Measurements from ENCODE around the gene CFAP90.

Gene CFAP90

GRCh38 chr5:7789567-7789966, 61.4 kb downstream of the CFAP90 start:
- no peak for TF ChIP-seq CTCF (conservative IDR thresholded peaks at IDR 0.05; ENCODE audit: low read depth, low read length)

GRCh38 chr5:7787770-7788169, 63.2 kb downstream of the CFAP90 start:
- Histone ChIP-seq H3K4me3 (IDR thresholded peaks at IDR 0.05; ENCODE audit: insufficient read depth, low read depth, low read length) (no peak overlapping the region), H4K20me1 (ENCODE audit: insufficient read depth) (no peaks in the 10 kb centered on the region), H3K9ac (no peak overlapping the region), H3K27ac (no peak overlapping the region), H2AFZ (ENCODE audit: low read depth) (no peak overlapping the region), H3K27me3 (ENCODE audit: insufficient read depth, low read depth) (no peaks in the 10 kb centered on the region), H3K79me2 (ENCODE audit: insufficient read depth, low read depth) (no peaks in the 10 kb centered on the region), H3K4me1 (ENCODE audit: low read depth, poor library complexity, severe bottlenecking) (no peaks in the 10 kb centered on the region), H3K4me2 (no peak overlapping the region), H3K36me3 (ENCODE audit: insufficient read depth) (no peaks in the 10 kb centered on the region)
- no peak for TF ChIP-seq CTCF (conservative IDR thresholded peaks at IDR 0.05; ENCODE audit: low read depth, low read length)

More at GRCh38 chr5:7789567-7789966, 61.4 kb downstream of the CFAP90 start:
- H3K4me3 ChIP-seq (IDR thresholded peaks at IDR 0.05; ENCODE audit: insufficient read depth, low read depth, low read length), result no peak overlapping the region
- no peaks in the 10 kb centered on the region for H4K20me1 ChIP-seq (ENCODE audit: insufficient read depth)
- H3K4me2 ChIP-seq, result no peak overlapping the region
- H3K79me2 ChIP-seq (ENCODE audit: insufficient read depth, low read depth), result no peaks in the 10 kb centered on the region
- H3K9ac ChIP-seq, result no peak overlapping the region
- H2AFZ ChIP-seq (ENCODE audit: low read depth), result no peak overlapping the region
- H3K36me3 ChIP-seq (ENCODE audit: insufficient read depth), result no peaks in the 10 kb centered on the region
- no peaks in the 10 kb centered on the region for H3K27me3 ChIP-seq (ENCODE audit: insufficient read depth, low read depth)
- H3K4me1 ChIP-seq (ENCODE audit: low read depth, poor library complexity, severe bottlenecking), result peaks cover 5% of the 10 kb centered on the region
- H3K27ac ChIP-seq, result no peak overlapping the region

- Histone ChIP-seq H3K79me2 (ENCODE audit: insufficient read depth, low read depth) (no peaks in the 10 kb centered on the region), H3K9ac (no peak overlapping the region), H3K36me3 (ENCODE audit: insufficient read depth) (no peaks in the 10 kb centered on the region), H3K27me3 (ENCODE audit: insufficient read depth, low read depth) (no peaks in the 10 kb centered on the region), H2AFZ (ENCODE audit: low read depth) (no peak overlapping the region), H3K4me3 (IDR thresholded peaks at IDR 0.05; ENCODE audit: insufficient read depth, low read depth, low read length) (no peak overlapping the region), H4K20me1 (ENCODE audit: insufficient read depth) (no peaks in the 10 kb centered on the region), H3K4me1 (ENCODE audit: low read depth, poor library complexity, severe bottlenecking) (peaks cover 4% of the 10 kb centered on the region), H3K27ac (no peak overlapping the region), H3K4me2 (no peak overlapping the region)
- no peak for TF ChIP-seq CTCF (conservative IDR thresholded peaks at IDR 0.05; ENCODE audit: low read depth, low read length)
Measured at GRCh38 chr5:7784683-7785380, 66.1 kb downstream of the CFAP90 start.

- H4K20me1 ChIP-seq (ENCODE audit: insufficient read depth), result no peaks in the 10 kb centered on the region
- no peak overlapping the region for H3K4me2 ChIP-seq
- no peaks in the 10 kb centered on the region for H3K27me3 ChIP-seq (ENCODE audit: insufficient read depth, low read depth)
- no peak overlapping the region for H3K9ac ChIP-seq
- H3K79me2 ChIP-seq (ENCODE audit: insufficient read depth, low read depth), result no peaks in the 10 kb centered on the region
- H3K27ac ChIP-seq, result no peak overlapping the region
- H3K4me3 ChIP-seq (IDR thresholded peaks at IDR 0.05; ENCODE audit: insufficient read depth, low read depth, low read length), result no peak overlapping the region
- H3K36me3 ChIP-seq (ENCODE audit: insufficient read depth), result no peaks in the 10 kb centered on the region
- H2AFZ ChIP-seq (ENCODE audit: low read depth), result no peak overlapping the region
- no peak for TF ChIP-seq CTCF (conservative IDR thresholded peaks at IDR 0.05; ENCODE audit: low read depth, low read length)
- H3K4me1 ChIP-seq (ENCODE audit: low read depth, poor library complexity, severe bottlenecking), result peaks cover 24% of the 10 kb centered on the region
Measured at GRCh38 chr5:7781899-7782298, 69.0 kb downstream of the CFAP90 start.

Measured in KMS-11 (cell line).